ENCODE data around the gene PNPT1. TPM values are rescaled to one million over a fixed set of nuclear protein-coding genes. Genes with fewer than 3 reads are reported as not detected.

Gene PNPT1
- polyA plus RNA-seq (2012; rRNA removed) = 11.7 and 14.3 TPM in 2 replicates
- 13.4 and 14.7 TPM in 2 replicates for polyA plus RNA-seq (2012; cell fraction: cytosol; rRNA removed)
- polyA plus RNA-seq (2012; cell fraction: nucleus; rRNA removed) = 8.9 and 15.5 TPM in 2 replicates

- H3K27me3 ChIP-seq (ENCODE audit: insufficient read depth) = no peaks in the 10 kb centered on the region
- H3K4me1 ChIP-seq (ENCODE audit: control insufficient read depth in 1 of 2, insufficient read depth in 2 of 2, low read depth in 1 of 2, low read length in 1 of 2) = peaks cover 0 to 16% of the 10 kb centered on the region in 2 experiments; a peak in 2 of 4 replicates
- peak within 1 kb of the TSS; percentile 73 for H3K9ac ChIP-seq
- H3K27ac ChIP-seq (ENCODE audit: low read depth in 2 of 2, low read length in 1 of 2) = peak within 1 kb of the TSS; percentile 10 to 54
- peaks cover 49% of the 10 kb centered on the region for H3K79me2 ChIP-seq (ENCODE audit: insufficient read depth)
- H3K9me3 ChIP-seq = no peaks in the 10 kb centered on the region
- H3K4me3 ChIP-seq (ENCODE audit: low read depth in 2 of 2, low read length in 1 of 2) = peak within 1 kb of the TSS; percentile 72 to 96
- H3K4me2 ChIP-seq = peak within 1 kb of the TSS; percentile 99
- H3F3A ChIP-seq (replicated peaks; ENCODE audit: insufficient read depth) = no peaks in the 10 kb centered on the region
- DNase-seq = peak; percentile 97
- H2AFZ ChIP-seq (ENCODE audit: low read depth) = peak within 1 kb of the TSS; percentile 99
- peaks cover 0 to 9% of the 10 kb centered on the region in 2 experiments for H3K36me3 ChIP-seq (replicated peaks in 1 of 2; ENCODE audit: control insufficient read depth in 1 of 2, insufficient read depth in 2 of 2, low read length in 1 of 2)
- ChIA-PET POLR2A (no interaction called here), CTCF (interaction anchor here (0.6 kb wide), 1 partner anchor 80 kb away, joined by 3 read pairs; no protein-coding TSS in a partner anchor)
- no peaks in the 10 kb centered on the region for H3K9me2 ChIP-seq
- no peaks in the 10 kb centered on the region for H4K20me1 ChIP-seq (ENCODE audit: insufficient read depth)
- under 1% methylated on average over 52 of the region's 56 CpGs for WGBS (ENCODE audit: low lambda C conversion rate)
- TF ChIP-seq FOSL2 (IDR thresholded peaks at IDR 0.05; ENCODE audit: borderline replicate concordance, low read depth) (no peak), TAF1 (IDR thresholded peaks at IDR 0.05; ENCODE audit: borderline replicate concordance, low read depth, low read length) (peak; percentile 78), GABPA (IDR thresholded peaks at IDR 0.05; ENCODE audit: low read depth) (peak; percentile 75), USF1 (IDR thresholded peaks at IDR 0.05; ENCODE audit: borderline replicate concordance, low read depth) (peak; percentile 86), SMC3 (IDR thresholded peaks at IDR 0.05; ENCODE audit: low read depth, low read length) (no peak), ELF1 (IDR thresholded peaks at IDR 0.05) (peak; percentile 90), EP300 (IDR thresholded peaks at IDR 0.05; ENCODE audit: borderline replicate concordance in 1 of 2, low read depth in 1 of 2, low read length in 1 of 2) (no peak; a peak in 1 of 4 replicates), RXRA (IDR thresholded peaks at IDR 0.05; ENCODE audit: borderline replicate concordance, low read depth) (no peak), PBX3 (IDR thresholded peaks at IDR 0.05) (no peak), RFX5 (IDR thresholded peaks at IDR 0.05; ENCODE audit: low read length) (peak; percentile 7; the same call in 1 of the 2 replicates), USF2 (IDR thresholded peaks at IDR 0.05; ENCODE audit: borderline replicate concordance, low read depth, low read length) (peak; percentile 53; the same call in 1 of the 2 replicates), REST (IDR thresholded peaks at IDR 0.05; ENCODE audit: low read depth, low read length) (peak; percentile 15; the same call in 1 of the 2 replicates), POLR2AphosphoS5 (IDR thresholded peaks at IDR 0.05; ENCODE audit: low read depth, low read length) (peak; percentile 82), TEAD4 (IDR thresholded peaks at IDR 0.05; ENCODE audit: borderline replicate concordance, insufficient read depth) (no peak), FOXJ3 (CRISPR knock-in tag; IDR thresholded peaks at IDR 0.05) (no peak), IRF3 (IDR thresholded peaks at IDR 0.05; ENCODE audit: low read depth, low read length) (no peak), GATA2 (CRISPR knock-in tag; IDR thresholded peaks at IDR 0.05) (no peak), SIN3A (IDR thresholded peaks at IDR 0.05; ENCODE audit: borderline replicate concordance, low read depth, low read length) (peak; percentile 94; the same call in 1 of the 2 replicates), RAD21 (IDR thresholded peaks at IDR 0.05; ENCODE audit: low read length) (no peak), NRF1 (IDR thresholded peaks at IDR 0.05; ENCODE audit: low read depth, low read length) (no peak), CTCF (IDR thresholded peaks at IDR 0.05) (no peak)
Measured at GRCh38 chr2:55693181-55694125, at the start of gene PNPT1. Gene PNPT1 (minus strand): TSS chr2:55693844. CDS start chr2:55693823, 21 bp downstream.

All from SK-N-SH (cell line).